Chondrocyte (in vitro differentiated cells): ENCODE results near the gene GPS1. TPM values are rescaled to one million over a fixed set of nuclear protein-coding genes. Genes with fewer than 3 reads are reported as not detected.

Source experiments
- DNase-seq: peaks from one replicate; pipeline ENCODE4 v3.0.0; 2021; ENCODE audit warnings: mixed read lengths, low spot score
- H3K27ac Mint-ChIP-seq: one replicate; pipeline ENCODE4 v1.8.0; 2021; ENCODE audit warnings: mild to moderate bottlenecking, moderate library complexity, mixed read lengths; ENCODE audit not compliant: unreplicated experiment
- H3K27me3 Mint-ChIP-seq: 2 replicates; pipeline ENCODE4 v1.8.0; 2021; ENCODE audit warnings: low read depth, mixed read lengths
- H3K36me3 Mint-ChIP-seq: 2 replicates; pipeline ENCODE4 v1.8.0; 2021; ENCODE audit warnings: low read depth, mixed read lengths
- H3K4me1 Mint-ChIP-seq: 2 replicates; pipeline ENCODE4 v1.8.0; 2021; ENCODE audit warnings: low read depth, mild to moderate bottlenecking, mixed read lengths
- H3K4me3 Mint-ChIP-seq: one replicate; pipeline ENCODE4 v1.8.0; 2021; ENCODE audit warnings: mild to moderate bottlenecking, moderate library complexity, mixed read lengths; ENCODE audit not compliant: unreplicated experiment
- H3K9me3 Mint-ChIP-seq: 2 replicates; pipeline ENCODE4 v1.8.0; 2021; ENCODE audit warnings: low read depth, mixed read lengths
- total RNA-seq: library from RNA; stranded (reverse); gene quantifications from 3 replicates; pipeline ENCODE4 v1.2.1, GENCODE V29; 2021
- TF ChIP-seq, protein P1 (sequence below): fragments of 200-600 bp; sonication (generic); IDR thresholded peaks from 2 replicates; pipeline ENCODE4 v1.5.0; 2021; ENCODE audit warnings: antibody characterized with exemption, mild to moderate bottlenecking, moderate library complexity

Gene GPS1
- total RNA-seq, 1 donor from 2014 or later: 82.8 TPM

- no peaks in the 10 kb centered on the region for H3K36me3 Mint-ChIP-seq
- H3K27me3 Mint-ChIP-seq: no peaks in the 10 kb centered on the region
- no peaks in the 10 kb centered on the region for H3K9me3 Mint-ChIP-seq
- peak overlapping the region; percentile 36 for H3K27ac Mint-ChIP-seq
- DNase-seq: no peak
- TF ChIP-seq, protein P1, sequence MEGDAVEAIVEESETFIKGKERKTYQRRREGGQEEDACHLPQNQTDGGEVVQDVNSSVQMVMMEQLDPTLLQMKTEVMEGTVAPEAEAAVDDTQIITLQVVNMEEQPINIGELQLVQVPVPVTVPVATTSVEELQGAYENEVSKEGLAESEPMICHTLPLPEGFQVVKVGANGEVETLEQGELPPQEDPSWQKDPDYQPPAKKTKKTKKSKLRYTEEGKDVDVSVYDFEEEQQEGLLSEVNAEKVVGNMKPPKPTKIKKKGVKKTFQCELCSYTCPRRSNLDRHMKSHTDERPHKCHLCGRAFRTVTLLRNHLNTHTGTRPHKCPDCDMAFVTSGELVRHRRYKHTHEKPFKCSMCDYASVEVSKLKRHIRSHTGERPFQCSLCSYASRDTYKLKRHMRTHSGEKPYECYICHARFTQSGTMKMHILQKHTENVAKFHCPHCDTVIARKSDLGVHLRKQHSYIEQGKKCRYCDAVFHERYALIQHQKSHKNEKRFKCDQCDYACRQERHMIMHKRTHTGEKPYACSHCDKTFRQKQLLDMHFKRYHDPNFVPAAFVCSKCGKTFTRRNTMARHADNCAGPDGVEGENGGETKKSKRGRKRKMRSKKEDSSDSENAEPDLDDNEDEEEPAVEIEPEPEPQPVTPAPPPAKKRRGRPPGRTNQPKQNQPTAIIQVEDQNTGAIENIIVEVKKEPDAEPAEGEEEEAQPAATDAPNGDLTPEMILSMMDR: no peak
- H3K4me3 Mint-ChIP-seq: peak overlapping the region; percentile 78
- peaks cover 18% of the 10 kb centered on the region for H3K4me1 Mint-ChIP-seq
Measured at GRCh38 chr17:82021900-82022309, 29.8 kb upstream of the GPS1 start.

DNA sequence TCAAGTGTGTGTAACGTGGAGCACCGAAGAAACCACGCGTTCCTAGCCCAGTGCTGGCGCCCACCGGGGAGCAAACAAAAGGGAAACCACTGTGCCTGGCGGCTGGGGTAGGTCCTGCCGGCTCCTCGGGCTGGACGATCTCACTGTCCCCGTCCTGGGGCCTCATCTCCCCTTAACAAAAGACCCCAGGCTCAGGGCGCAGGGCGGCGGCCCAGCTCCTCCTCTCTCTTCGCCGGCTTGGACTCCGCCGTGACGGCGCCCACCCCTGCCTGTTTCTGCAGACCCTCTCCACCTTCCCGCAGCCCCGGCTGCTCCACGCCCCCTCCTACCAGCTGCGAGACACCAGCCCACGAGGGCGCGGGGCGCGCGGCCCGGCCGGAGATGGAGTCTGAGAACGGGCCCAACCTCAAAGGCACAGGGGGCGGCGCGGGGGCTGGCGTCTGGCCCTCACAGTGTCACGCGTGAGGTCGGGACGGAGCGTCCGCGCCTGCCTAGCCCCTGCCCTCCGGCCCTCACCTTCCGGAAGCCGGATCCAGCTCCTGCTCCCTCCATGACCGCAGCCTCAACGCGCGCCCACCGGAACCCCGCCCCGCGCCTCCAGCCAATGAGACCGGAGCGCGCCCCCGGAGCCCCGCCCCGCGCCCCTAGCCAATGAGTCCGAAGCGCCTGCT lies 29.3 kb upstream of the GPS1 start, which contains the start of gene CENPX:
Gene CENPX (minus strand): TSS at position 569 of the 671 bp plus-strand sequence. CDS start 17 bp downstream, at position 552.
- TF ChIP-seq, protein P1: peak; percentile 11
- Mint-ChIP-seq H3K9me3 (no peaks in the 10 kb centered on the region), H3K27me3 (no peaks in the 10 kb centered on the region), H3K4me1 (peaks cover 18% of the 10 kb centered on the region), H3K36me3 (no peaks in the 10 kb centered on the region), H3K27ac (peak within 1 kb of the TSS; percentile 36), H3K4me3 (peak within 1 kb of the TSS; percentile 78)
- no peak for DNase-seq

- TF ChIP-seq, protein P1: no peak
- H3K4me3 Mint-ChIP-seq: peak within 1 kb of the TSS; percentile 78
- H3K4me1 Mint-ChIP-seq: peaks cover 18% of the 10 kb centered on the region
- peak within 1 kb of the TSS; percentile 36 for H3K27ac Mint-ChIP-seq
- DNase-seq: peak; percentile 100
- no peaks in the 10 kb centered on the region for H3K9me3 Mint-ChIP-seq
- no peaks in the 10 kb centered on the region for H3K36me3 Mint-ChIP-seq
- H3K27me3 Mint-ChIP-seq: no peaks in the 10 kb centered on the region
Measured at GRCh38 chr17:82022981-82023446, 28.7 kb upstream of the GPS1 start, which contains the start of gene LRRC45. Gene LRRC45, plus strand, starts transcription at chr17:82023305. Its CDS starts 339 bp downstream, at chr17:82023644.

DNA sequence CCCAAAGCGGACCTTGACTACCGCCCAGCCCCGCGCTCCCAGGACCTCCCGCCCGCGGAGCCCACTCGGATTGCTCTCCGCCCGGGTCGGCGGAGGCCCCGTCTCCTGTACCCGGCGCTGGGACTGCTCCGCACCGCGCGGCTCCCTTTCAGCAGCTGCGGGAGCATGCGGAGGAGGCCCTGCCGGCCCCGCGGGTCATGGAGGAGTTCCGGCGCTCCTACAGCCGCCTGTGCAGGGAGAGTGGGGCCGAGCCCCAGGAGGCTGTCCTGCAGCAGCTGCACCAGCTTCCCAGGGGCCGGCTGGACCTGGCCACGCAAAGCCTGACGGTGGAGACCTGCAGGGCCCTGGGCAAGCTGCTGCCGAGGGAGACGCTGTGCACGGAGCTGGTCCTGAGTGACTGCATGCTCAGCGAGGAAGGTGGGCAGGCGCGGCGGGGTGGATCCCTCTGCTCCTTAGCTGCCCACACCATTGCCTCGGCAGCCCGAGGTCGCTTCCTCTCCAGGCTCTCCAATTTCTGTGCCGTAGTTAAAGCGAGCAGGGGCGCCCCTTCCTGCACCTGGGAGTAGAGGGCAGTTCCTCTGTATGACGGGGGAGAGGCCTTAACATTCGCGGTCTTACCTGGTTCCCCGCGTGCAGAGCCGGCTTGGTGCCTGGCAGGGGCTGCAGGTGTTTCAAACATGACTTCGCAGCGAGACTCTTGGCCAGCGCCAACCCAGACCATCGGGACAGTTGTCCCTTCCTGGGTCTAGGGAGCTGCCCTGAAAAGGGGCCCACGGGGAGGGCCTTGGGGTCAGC lies 28.1 kb upstream of the GPS1 start:
- Mint-ChIP-seq H3K4me3 (peak overlapping the region; percentile 64), H3K4me1 (peaks cover 18% of the 10 kb centered on the region), H3K9me3 (no peaks in the 10 kb centered on the region), H3K27ac (no peak overlapping the region), H3K36me3 (no peaks in the 10 kb centered on the region), H3K27me3 (no peaks in the 10 kb centered on the region)
- TF ChIP-seq, protein P1: no peak
- no peak for DNase-seq

GRCh38 chr17:82024859-82025258 lies 26.8 kb upstream of the GPS1 start:
- TF ChIP-seq, protein P1: no peak
- DNase-seq: no peak
- Mint-ChIP-seq H3K27me3 (no peaks in the 10 kb centered on the region), H3K27ac (no peak overlapping the region), H3K4me3 (no peak overlapping the region), H3K4me1 (peaks cover 20% of the 10 kb centered on the region), H3K36me3 (no peaks in the 10 kb centered on the region), H3K9me3 (no peaks in the 10 kb centered on the region)
